HCT116 (cell line): ENCODE measurements around the gene LYSET. TPM values are rescaled to one million over a fixed set of nuclear protein-coding genes. Genes with fewer than 3 reads are reported as not detected.

Experiments used
- ATAC-seq: fragments of 200-7000 bp; cut with Tn5 transposase; 2 replicates; pipeline ENCODE4 v1.9.1; 2020; ENCODE audit warnings: mild to moderate bottlenecking, moderate library complexity
- BruUV-seq: library from RNA; stranded (reverse); fragments of 400-500 nt; replicated peaks from 2 replicates; lab custom pipeline; 2021; lab: Mats Ljungman, UMichigan
- CTCF ChIA-PET: fragments of 300-600 bp; sonication (Branson Sonifier 250); formaldehyde crosslinking; loops from one replicate; lab custom pipeline; 2021; ENCODE audit warnings: antibody characterized with exemption; lab: Charles Lee
- POLR2A ChIA-PET: fragments of 300-600, 350-600 bp; sonication (Branson Sonifier 250); formaldehyde crosslinking; loops from one replicate; lab custom pipeline; 2021; ENCODE audit warnings: antibody characterized with exemption; lab: Charles Lee
- RAD21 ChIA-PET, 2 experiments: fragments of 300-600 bp; sonication (Branson Sonifier 250); formaldehyde crosslinking; loops; one replicate each; lab custom pipeline; 2023; ENCODE audit warnings: low total read pairs in 2 of 2; ENCODE audit not compliant: uncharacterized antibody in 2 of 2, unreplicated experiment in 2 of 2, low non-redundant PET in 1 of 2; lab: Charles Lee
- DNase-seq: peaks from one replicate; pipeline ENCODE4 v3.0.0-alpha.2; 2010; ENCODE audit warnings: low read depth, low spot score
- H2AFZ ChIP-seq: fragments of 200-600 bp; shearing (Covaris generic), sonication (generic); 2 replicates; pipeline ENCODE4 v1.6.1; 2017; ENCODE audit warnings: low read depth, mixed run types, mixed read lengths, antibody characterized with exemption, low read length; ENCODE audit not compliant: poor library complexity, severe bottlenecking
- H3K27ac ChIP-seq: 2 replicates; pipeline ENCODE4 v1.5.1; 2012; ENCODE audit warnings: low read depth, low read length
- H3K27me3 ChIP-seq: fragments of 200-600 bp; sonication (generic); 2 replicates; pipeline ENCODE4 v1.6.1; 2016; ENCODE audit warnings: mixed run types, low read length, mixed read lengths; ENCODE audit not compliant: insufficient read depth
- H3K36me3 ChIP-seq, 2 experiments: fragments of 200-500 bp in 1 of 2; fragments of 200-600 bp in 1 of 2; sonication (Bioruptor generic) in 1 of 2; sonication (generic) in 1 of 2; 2 replicates each; pipeline versions ENCODE4 v1.5.1 to v1.6.1; 2014 to 2016; ENCODE audit warnings: low read length in 2 of 2, inconsistent platforms in 1 of 2, mixed read lengths in 1 of 2, mixed run types in 1 of 2; ENCODE audit not compliant: insufficient read depth in 2 of 2, control insufficient read depth in 1 of 2
- H3K4me1 ChIP-seq, 2 experiments: fragments of 200-600 bp in 1 of 2; sonication (generic) in 1 of 2; 2 replicates each; pipeline versions ENCODE4 v1.5.1 to v1.6.1; 2012 to 2017; ENCODE audit warnings: low read length in 2 of 2, inconsistent platforms in 1 of 2, mild to moderate bottlenecking in 1 of 2, mixed read lengths in 1 of 2, mixed run types in 1 of 2, moderate library complexity in 1 of 2; ENCODE audit not compliant: insufficient read depth in 2 of 2, control insufficient read depth in 1 of 2
- H3K4me2 ChIP-seq: fragments of 200-600 bp; sonication (generic); 2 replicates; pipeline ENCODE4 v1.6.1; 2017; ENCODE audit warnings: mixed run types, low read length, mixed read lengths
- H3K4me3 ChIP-seq, 2 experiments: fragments of 200-600 bp in 1 of 2; sonication (generic) in 1 of 2; replicated peaks in 1 of 2; 2 replicates each; pipeline ENCODE4 v1.5.1; 2011 to 2016; ENCODE audit warnings: low read length in 2 of 2, control low read depth in 1 of 2, low read depth in 1 of 2, mild to moderate bottlenecking in 1 of 2, mixed read lengths in 1 of 2, mixed run types in 1 of 2
- H3K79me2 ChIP-seq: fragments of 200-600 bp; sonication (generic); 2 replicates; pipeline ENCODE4 v1.6.1; 2017; ENCODE audit warnings: mild to moderate bottlenecking, mixed run types, low read length, moderate library complexity, mixed read lengths; ENCODE audit not compliant: insufficient read depth
- H3K9ac ChIP-seq: fragments of 200-600 bp; sonication (generic); 2 replicates; pipeline ENCODE4 v1.6.1; 2016; ENCODE audit warnings: low read length, mixed read lengths
- H3K9me2 ChIP-seq: fragments of 200-600 bp; sonication (generic), shearing (Covaris generic); 2 replicates; pipeline ENCODE4 v1.6.1; 2017; ENCODE audit warnings: mixed run types, mild to moderate bottlenecking, moderate library complexity; ENCODE audit not compliant: insufficient read depth
- H3K9me3 ChIP-seq, 2 experiments: fragments of 200-500 bp in 1 of 2; fragments of 200-600 bp in 1 of 2; sonication (Bioruptor generic) in 1 of 2; sonication (generic) in 1 of 2; 2 replicates each; pipeline ENCODE4 v1.6.1; 2014 to 2017; ENCODE audit warnings: low read length in 2 of 2, mixed read lengths in 2 of 2, inconsistent platforms in 1 of 2, low read depth in 1 of 2, mild to moderate bottlenecking in 1 of 2, mixed run types in 1 of 2, moderate library complexity in 1 of 2; ENCODE audit not compliant: control insufficient read depth in 1 of 2, insufficient read depth in 1 of 2
- H4K20me1 ChIP-seq: fragments of 200-600 bp; sonication (generic), shearing (Covaris generic); 2 replicates; pipeline ENCODE4 v1.6.1; 2017; ENCODE audit warnings: mixed run types, mild to moderate bottlenecking, moderate library complexity; ENCODE audit not compliant: insufficient read depth
- ATF3 ChIP-seq: IDR thresholded peaks from 2 replicates; pipeline ENCODE4 v1.6.1; 2012
- CBX3 ChIP-seq: IDR thresholded peaks from 2 replicates; pipeline ENCODE4 v1.6.1; 2012; ENCODE audit warnings: low read depth
- CTCF ChIP-seq, 3 experiments: fragments of 200-600 bp in 1 of 3; sonication (generic) in 1 of 3; IDR thresholded peaks in 2 of 3; conservative IDR thresholded peaks in 1 of 3; 2 replicates each; pipeline ENCODE4 v1.5.1; 2012 to 2017; ENCODE audit warnings: low read depth in 2 of 3, low read length in 2 of 3, antibody characterized with exemption in 1 of 3, borderline replicate concordance in 1 of 3, control low read depth in 1 of 3, mild to moderate bottlenecking in 1 of 3, mixed read lengths in 1 of 3, mixed run types in 1 of 3, moderate library complexity in 1 of 3; ENCODE audit not compliant: insufficient read depth in 1 of 3
- EGR1 ChIP-seq: IDR thresholded peaks from 2 replicates; pipeline ENCODE4 v1.6.1; 2012; ENCODE audit warnings: low read depth
- ELF1 ChIP-seq: IDR thresholded peaks from 2 replicates; pipeline ENCODE4 v1.6.1; 2012; ENCODE audit warnings: low read depth, borderline replicate concordance
- EZH2 ChIP-seq: fragments of 200-600 bp; sonication (generic); IDR thresholded peaks from 2 replicates; pipeline ENCODE4 v1.6.1; 2017; ENCODE audit warnings: antibody characterized with exemption, mixed run types
- EZH2phosphoT487 ChIP-seq: fragments of 200-600 bp; IDR thresholded peaks from 2 replicates; pipeline ENCODE4 v1.6.1; 2018; ENCODE audit warnings: antibody characterized with exemption, borderline replicate concordance
- JUND ChIP-seq: IDR thresholded peaks from 2 replicates; pipeline ENCODE4 v1.6.1; 2012
- POLR2A ChIP-seq: IDR thresholded peaks from 2 replicates; pipeline ENCODE4 v1.7.0; 2011; ENCODE audit warnings: borderline replicate concordance; ENCODE audit not compliant: insufficient read depth, insufficient read length; ENCODE audit errors: extremely low read depth
- POLR2AphosphoS5 ChIP-seq: IDR thresholded peaks from 2 replicates; pipeline ENCODE4 v1.6.1; 2011; ENCODE audit warnings: mild to moderate bottlenecking, low read depth, low read length, moderate library complexity
- RAD21 ChIP-seq: IDR thresholded peaks from 2 replicates; pipeline ENCODE4 v1.6.1; 2012; ENCODE audit warnings: low read depth, mild to moderate bottlenecking
- REST ChIP-seq: IDR thresholded peaks from 2 replicates; pipeline ENCODE4 v1.6.1; 2012; ENCODE audit warnings: low read depth
- SIN3A ChIP-seq: IDR thresholded peaks from 2 replicates; pipeline ENCODE4 v1.6.1; 2012; ENCODE audit warnings: low read depth
- SP1 ChIP-seq: IDR thresholded peaks from 2 replicates; pipeline ENCODE4 v1.6.1; 2012; ENCODE audit warnings: low read depth
- TCF7L2 ChIP-seq: IDR thresholded peaks from 2 replicates; pipeline ENCODE4 v1.7.0; 2011; ENCODE audit warnings: borderline replicate concordance, inconsistent platforms; ENCODE audit not compliant: insufficient read depth, insufficient read length; ENCODE audit errors: extremely low read depth
- YY1 ChIP-seq: IDR thresholded peaks from 2 replicates; pipeline ENCODE4 v1.6.1; 2011; ENCODE audit warnings: low read length, low read depth, moderate library complexity, mild to moderate bottlenecking; ENCODE audit not compliant: insufficient replicate concordance; ENCODE audit errors: extremely low read depth
- ZBTB33 ChIP-seq: IDR thresholded peaks from 2 replicates; pipeline ENCODE4 v1.6.1; 2011; ENCODE audit warnings: mild to moderate bottlenecking, low read length, moderate library complexity; ENCODE audit not compliant: insufficient replicate concordance; ENCODE audit errors: extremely low read depth
- ZFX ChIP-seq: fragments of 450-650 bp; IDR thresholded peaks from 2 replicates; pipeline ENCODE4 v1.6.1; 2017
- intact Hi-C: fragments of 100-400 bp; cut with micrococcal nuclease; formaldehyde crosslinking; loops from 2 replicates; pipeline ENCODE4 v1.10.0; 2022
- total RNA-seq: library from RNA; stranded (reverse); gene quantifications from one replicate; pipeline ENCODE4 v1.2.1, GENCODE V29; 2021; ENCODE audit not compliant: unreplicated experiment

LYSET gene
- total RNA-seq, 1 experiment from 2014 or later: 19.5 TPM

GRCh38 chr14:93142854-93143652 lies 42.1 kb upstream of the LYSET start:
- no peak for TF ChIP-seq TCF7L2
- TF ChIP-seq POLR2A: no peak
- no peak for TF ChIP-seq CBX3
- TF ChIP-seq EZH2phosphoT487: no peak
- no peak for TF ChIP-seq EGR1
- TF ChIP-seq POLR2AphosphoS5: no peak
- TF ChIP-seq REST: no peak
- TF ChIP-seq EZH2: no peak
- no peak for TF ChIP-seq ZBTB33
- TF ChIP-seq ZFX: no peak
- no peak for TF ChIP-seq JUND
- TF ChIP-seq YY1: no peak
- TF ChIP-seq ATF3: no peak
- TF ChIP-seq CTCF (IDR thresholded peaks at IDR 0.05 in 2 of 3, conservative IDR thresholded peaks at IDR 0.05 in 1 of 3; ENCODE audit: borderline replicate concordance in 1 of 3, insufficient read depth in 1 of 3, low read depth in 2 of 3, low read length in 2 of 3): no peak
- TF ChIP-seq SP1: no peak
- TF ChIP-seq SIN3A: no peak
- TF ChIP-seq RAD21: no peak
- no peak for TF ChIP-seq ELF1
- TF ChIP-seq, all 23 proteins: peak for 0
- H3K4me3 ChIP-seq: no peak overlapping the region
- H2AFZ ChIP-seq: no peak overlapping the region
- no peak for ATAC-seq
- H3K4me2 ChIP-seq: no peak overlapping the region
- ChIA-PET CTCF (interaction anchor here (1.1 to 1.4 kb wide), 3 partner anchors 11 to 191 kb away, joined by 3 to 5 read pairs (median 4); no protein-coding TSS in a partner anchor), RAD21 (no interaction called here), POLR2A (no interaction called here)
- no peak for DNase-seq
- no peaks in the 10 kb centered on the region for H3K9me2 ChIP-seq
- no peak overlapping the region for H3K27ac ChIP-seq
- no peaks in the 10 kb centered on the region for H4K20me1 ChIP-seq
- H3K36me3 ChIP-seq: no peaks in the 10 kb centered on the region
- H3K9ac ChIP-seq: no peak overlapping the region
- H3K4me1 ChIP-seq: peaks cover 0 to 4% of the 10 kb centered on the region in 2 experiments; a peak in 1 of 4 replicates
- no peaks in the 10 kb centered on the region for H3K9me3 ChIP-seq
- intact Hi-C loops: no loop called here
- H3K79me2 ChIP-seq: no peaks in the 10 kb centered on the region
- H3K27me3 ChIP-seq: no peaks in the 10 kb centered on the region
- no TSS peak for BruUV-seq
